Measurements from ENCODE around the gene LYRM4.
"Not testable (repeated sequence)": the region's sequence is repeated elsewhere in the genome, so short reads cannot be mapped to it uniquely, and the experiment has no call there.

The LYRM4 gene

DNA sequence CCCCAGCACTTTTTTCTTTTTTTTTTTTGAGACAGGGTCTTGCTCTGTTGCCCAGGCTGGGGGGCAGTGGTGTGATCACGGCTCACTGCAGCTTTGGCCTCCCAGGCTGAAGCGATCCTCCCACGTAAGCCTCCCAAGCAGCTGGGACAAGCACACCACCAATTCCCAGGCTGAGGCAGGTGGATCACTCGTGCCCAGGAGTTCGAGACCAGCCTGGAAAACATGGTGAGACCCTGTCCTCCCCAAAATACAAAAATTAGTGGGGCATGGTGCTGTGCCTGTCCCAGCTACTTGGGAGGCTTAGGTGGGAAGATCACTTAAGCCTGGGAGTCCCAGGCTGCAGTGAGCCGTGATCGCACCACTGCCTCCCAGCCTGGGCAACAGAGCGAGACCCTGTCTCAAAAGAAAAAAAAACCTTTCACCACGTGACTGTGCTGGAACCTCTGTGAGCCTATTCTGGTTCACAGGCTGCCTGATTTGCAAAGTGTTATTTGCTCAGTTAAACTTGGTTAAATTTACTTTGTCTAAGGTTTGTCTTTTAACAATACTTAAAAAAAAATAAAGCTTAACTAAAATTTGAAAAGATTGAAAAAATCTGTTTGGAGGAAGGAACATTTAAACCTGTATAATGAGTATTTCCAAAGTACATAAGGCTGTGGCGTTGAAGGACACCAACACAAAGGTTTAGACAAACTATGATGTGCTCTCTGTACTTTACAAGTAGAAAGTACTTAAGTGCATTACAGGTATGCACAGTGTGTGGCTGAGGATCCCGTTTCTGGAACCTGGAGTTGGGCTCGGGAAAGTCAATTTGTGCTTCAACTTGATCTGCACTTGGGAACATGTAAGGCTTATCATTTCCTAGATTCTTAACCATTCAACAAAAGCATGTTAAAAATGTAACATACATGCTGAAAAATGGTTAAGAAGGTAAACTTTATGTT lies 120.7 kb downstream of the LYRM4 start:
- DNase-seq = no peak

DNA sequence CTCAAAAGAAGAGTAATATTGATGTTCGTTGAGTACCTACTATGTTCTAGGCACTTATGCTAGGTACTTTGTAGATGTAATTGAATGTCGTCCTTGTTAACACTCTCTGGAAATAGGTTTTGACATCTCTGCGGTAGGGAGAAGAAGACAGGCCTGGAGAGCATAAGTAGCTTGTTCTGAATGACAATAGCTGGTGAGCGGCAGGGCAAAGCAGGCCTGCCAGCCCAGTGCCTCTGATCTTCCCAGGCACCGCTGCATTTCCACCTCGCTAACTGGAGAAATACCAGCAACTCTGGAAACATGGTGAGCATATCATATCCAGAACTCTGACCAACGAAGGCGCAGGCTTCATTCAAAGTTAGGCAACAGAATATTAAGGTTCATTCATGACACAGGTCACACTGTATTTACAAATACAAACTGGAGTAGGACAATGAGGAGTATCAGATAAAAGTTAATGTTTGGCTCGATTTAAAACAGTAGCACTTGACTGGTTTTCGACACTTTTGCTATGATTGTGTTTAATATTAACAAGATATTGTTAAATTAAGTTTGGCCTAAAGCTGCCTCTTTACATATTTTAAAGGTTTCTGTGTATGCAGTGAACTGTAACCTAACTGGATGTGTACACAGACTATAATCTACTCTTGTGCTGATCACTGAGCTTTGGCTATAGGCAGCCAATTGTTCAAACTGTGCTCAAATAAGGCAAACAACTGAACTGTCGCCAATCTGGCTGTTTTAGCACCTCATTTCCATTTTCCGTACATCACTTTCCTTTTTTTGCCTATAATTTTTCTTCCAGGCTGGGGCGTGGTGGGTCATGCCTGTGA lies 121.5 kb downstream of the LYRM4 start:
- DNase-seq = no peak

- no peak for DNase-seq
These were observed 123.9 kb downstream of the LYRM4 start for GRCh38 chr6:5136851-5137250.

DNA sequence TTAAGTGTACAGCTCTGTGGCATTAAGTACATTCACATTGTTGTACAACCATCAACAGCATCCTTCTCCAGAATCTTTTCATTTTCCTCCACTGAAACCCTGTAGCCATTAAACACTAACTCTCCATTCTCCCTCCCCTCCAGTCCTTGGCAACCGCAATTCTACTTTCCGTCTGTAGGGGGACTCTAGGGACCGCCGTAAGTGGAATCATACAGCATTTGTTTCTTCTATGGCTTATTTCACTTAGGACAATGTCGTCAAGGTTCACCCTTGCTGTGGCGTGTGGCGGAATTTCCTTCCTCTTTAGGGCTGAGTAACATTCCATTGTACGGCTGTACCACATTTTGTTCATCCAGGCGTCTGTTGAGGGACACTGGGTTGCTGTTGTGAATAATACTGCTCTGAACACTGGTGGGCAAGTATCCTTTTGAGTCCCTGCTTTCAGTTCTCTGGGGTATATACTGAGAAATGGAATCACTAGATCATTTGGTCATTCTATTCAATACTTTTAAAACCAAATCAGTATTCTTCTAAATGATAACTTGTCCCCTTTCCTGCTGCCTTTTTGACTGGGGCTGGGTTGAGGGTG lies 124.9 kb downstream of the LYRM4 start:
- DNase-seq = peak; percentile 59 to 62

DNA sequence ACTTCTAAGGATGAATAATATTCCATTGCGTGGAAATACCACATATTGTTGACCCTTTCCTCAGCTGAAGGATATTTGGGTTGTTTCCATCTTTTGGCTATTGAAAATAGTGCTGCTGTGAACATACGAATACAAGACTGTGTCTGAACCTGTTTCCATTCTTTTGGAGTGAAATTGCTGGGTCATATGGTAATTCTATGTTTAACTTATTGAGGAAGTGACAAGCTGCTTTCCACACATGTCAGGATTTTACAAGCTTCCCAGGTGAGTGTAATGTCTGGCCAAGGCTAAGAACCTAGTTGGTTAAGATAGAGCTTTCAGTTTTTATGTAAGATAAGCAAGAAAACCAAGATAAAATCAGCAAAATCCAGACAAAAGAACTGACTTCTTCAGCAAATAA lies 126.8 kb downstream of the LYRM4 start:
- no peak for DNase-seq

- DNase-seq = no peak
These were observed 128.0 kb downstream of the LYRM4 start for GRCh38 chr6:5132731-5133130.

- DNase-seq = no peak
These were observed 130.4 kb downstream of the LYRM4 start for GRCh38 chr6:5130135-5130866.

- DNase-seq = no peak
These were observed 132.4 kb downstream of the LYRM4 start for GRCh38 chr6:5128351-5128750.

- no peak for DNase-seq
These were observed 133.6 kb downstream of the LYRM4 start for GRCh38 chr6:5127106-5127687.

DNA sequence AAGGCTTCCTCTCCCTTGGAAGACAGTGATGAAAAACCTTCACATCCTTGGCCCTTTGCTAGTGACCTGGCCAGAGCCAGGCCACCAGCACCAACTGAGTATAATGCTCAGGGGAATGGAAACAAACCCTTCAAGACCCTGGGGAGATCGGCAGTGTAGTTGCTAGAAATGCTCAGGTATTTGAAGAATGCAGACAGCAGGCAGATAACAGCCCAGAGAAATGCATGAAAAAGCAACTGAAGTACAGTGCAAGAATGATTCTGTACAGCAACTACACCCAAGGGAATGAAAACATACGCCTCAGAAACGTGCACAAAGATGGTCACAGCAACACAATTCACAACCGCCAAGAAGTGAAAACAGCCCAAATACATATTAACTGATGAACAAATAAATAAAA lies 134.5 kb downstream of the LYRM4 start:
- no peak for DNase-seq

DNA sequence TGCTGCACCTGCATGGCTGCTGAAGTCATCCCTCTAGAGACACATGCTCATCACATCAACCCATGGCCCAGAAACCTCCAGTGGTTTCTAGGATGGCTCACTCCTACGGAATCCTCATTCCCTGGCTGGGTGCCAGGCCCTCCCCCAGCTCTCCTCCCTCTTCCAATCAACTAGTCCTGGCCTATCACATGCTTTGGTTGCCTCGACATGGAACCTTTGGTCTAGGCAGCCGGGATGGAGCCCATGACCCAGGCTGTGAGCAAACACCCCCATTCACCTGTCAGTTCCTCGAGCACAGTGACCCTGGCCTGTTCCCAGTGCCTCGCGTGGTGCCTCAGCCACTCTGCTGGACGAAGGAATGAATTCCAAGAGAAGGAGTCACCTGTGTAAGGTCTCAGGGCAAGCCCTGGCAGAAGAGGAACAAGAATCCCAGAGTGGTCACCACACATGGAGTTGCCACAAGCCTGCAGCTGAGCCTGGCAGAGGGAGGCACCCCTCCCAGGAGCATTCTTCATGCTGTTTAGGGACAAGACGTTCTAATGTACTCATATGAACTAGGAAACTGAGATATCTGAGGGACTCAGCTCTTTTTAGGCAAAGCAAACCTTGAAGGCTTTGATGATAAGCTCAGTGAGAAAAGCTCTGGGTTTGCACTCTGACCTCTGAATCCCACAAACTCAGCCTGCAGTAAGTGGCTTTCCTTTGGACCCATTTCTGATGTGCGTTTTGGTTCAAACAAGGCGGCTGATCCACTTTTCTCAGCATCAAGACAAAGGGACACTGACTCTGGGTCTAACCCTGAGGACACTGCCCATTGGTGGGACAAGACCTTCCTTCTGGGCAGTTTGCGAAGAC lies 135.4 kb downstream of the LYRM4 start:
- DNase-seq = no peak

DNA sequence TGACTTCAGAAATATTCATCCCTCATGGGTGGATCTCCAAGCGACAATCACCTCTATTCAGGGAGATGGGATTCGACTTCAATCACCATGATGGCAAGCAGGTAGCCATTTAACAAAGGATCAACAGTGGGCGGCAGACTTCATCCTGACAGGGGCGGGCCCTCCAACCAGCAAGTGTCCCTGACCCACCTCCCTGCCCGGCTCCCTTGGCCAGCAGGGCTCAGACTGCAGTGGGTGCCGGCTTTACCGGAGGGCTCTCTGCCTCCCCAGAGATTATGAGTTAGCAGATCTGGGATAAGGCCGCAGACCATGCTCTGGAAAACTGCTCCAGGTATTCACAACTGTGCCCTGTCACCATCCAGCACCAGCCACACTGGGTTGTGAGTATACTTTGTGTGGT lies 136.2 kb downstream of the LYRM4 start:
- no peak for DNase-seq

DNA sequence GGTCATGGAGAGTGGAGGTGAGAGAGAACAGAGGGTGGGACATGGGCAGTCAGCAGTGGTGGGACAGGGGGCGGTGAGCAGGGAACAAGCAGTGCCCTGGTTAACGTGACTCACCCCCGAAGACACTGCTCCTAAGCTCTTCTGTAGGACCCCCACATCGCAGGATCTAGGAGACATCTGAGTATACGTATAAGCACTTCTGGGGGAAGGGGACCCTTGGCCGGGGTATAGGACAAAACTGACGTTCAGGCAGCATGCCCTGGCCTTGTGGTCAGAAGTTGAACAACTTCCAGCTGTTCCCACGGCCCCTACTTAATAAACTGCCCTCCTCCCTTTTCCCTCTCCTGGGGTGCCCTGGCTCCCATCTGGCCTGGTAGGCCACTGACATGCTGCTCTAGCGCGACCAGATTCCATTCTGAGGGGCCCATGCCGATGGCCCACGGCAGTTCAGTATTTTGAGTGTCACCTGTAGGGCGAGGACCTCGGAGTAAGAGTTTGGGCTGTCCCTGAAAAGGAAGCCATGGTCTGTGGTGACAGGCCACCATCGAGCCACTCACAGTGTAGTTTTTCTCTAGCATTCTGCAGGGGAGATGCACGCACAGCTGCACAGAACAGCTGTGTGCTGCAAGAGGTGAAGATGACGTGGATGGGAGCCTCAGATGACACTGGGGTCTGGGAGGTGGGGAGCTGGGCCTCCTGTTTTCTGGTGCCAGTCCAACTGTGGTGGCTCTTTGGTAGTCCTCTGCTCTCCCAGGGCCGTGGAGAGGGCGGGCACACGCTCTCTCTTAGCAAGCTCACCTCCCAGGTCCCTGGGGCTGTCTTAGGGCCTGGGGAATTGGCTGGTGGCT lies 137.2 kb downstream of the LYRM4 start:
- no peak for DNase-seq

DNA sequence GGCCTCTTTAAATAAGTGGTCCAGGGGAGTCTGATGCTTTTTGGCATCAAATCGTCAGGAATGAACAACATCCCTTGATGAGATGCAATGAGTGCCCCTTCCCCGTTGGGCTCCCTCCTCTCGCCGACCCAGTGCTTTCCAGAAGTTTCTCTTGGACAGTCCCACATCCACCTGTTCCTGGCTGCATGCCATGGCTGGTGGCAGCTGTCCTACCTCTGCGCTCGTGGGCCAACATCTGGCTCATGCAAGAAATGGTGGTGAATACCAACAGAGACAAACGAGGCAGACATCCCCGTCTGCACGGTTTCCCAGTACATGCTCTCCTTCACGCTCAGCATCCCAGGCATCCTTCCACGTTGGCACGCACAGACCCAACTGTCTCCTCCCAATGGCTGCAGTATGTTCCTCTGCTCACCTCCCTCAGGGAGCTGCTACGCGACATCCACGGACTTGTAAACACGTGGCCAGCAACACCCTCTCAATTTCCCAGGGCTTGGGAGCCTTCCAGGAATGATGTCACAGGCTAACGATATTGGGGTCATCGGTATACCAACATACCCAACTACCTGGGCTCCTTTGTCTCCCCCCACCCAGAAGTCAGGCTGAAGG lies 138.1 kb downstream of the LYRM4 start:
- no peak for DNase-seq

DNA sequence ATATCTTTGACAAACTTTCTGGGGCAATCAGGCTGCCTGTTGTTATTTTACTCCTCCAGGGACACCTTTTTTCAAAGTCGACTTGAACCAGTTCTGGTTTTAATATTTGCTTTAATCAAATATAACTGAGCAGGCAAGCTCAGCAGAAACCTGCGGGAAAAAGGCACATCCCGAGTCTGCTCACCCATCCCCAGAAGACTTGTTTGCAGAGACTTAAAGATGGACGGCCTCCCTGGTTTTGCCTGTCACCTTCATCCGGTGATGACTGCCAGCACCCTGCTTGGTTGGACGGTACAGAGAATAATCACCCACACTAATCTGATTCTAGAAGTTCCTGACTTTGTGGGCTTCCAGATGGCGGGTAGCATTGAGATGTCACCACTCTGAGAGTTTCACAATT lies 138.8 kb downstream of the LYRM4 start:
- no peak for DNase-seq

DNA sequence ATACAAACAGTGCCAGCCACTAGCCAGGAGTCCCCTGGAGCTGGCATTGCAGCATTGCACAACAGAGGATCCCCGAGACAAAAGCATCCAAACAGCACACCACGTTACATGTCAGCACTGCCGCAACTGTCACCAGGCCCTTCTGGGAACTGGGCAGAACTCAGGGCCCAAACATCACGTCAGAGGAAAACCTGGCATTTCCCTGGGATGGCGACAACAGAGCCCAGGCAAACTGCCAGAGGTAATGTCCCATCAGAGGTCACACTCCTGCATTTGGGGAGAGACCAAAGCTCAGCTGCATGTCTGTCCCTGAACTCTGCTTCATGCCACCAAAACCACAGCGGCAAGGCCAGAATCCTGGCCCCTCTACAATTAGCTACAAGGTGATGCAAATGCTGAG lies 139.3 kb downstream of the LYRM4 start:
- no peak for DNase-seq

- not testable (repeated sequence) for DNase-seq
These were observed 140.2 kb downstream of the LYRM4 start for GRCh38 chr6:5120543-5120942.

DNA sequence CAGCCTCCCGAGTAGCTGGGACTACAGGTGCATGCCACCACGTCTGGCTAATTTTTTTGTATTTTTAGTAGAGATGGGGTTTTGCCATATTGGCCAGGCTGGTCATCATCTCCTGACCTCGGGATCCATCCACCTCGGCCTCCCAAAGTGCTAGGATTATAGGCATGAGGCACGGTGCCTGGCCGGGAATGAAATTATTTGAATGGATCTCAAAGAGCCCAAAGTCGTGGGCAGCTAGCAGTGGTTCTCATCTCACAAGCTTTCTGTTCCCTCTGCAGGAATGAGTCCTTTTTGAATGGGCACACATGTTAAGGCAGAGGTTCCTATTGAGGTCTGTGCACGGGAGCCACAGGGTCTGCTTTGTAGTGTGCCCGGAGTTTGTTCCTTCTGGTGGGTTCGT lies 140.7 kb downstream of the LYRM4 start:
- DNase-seq = no peak

- no peak for DNase-seq
These were observed 141.4 kb downstream of the LYRM4 start for GRCh38 chr6:5119090-5119951.

Measured in activated T-cell treated with anti-CD3 and anti-CD28 coated beads, Interleukin-2, amount 50 U/mL, for 48 hours (primary cell).